IMR-90 (cell line): ENCODE measurements around the gene STX8.

Experiments used
- MAFK ChIP-seq: IDR thresholded peaks from 2 replicates; pipeline ENCODE4 v1.6.1; 2012; ENCODE audit warnings: low read depth, low read length, improper control_type of control experiment
- NFE2L2 ChIP-seq: fragments of 150-350 bp; IDR thresholded peaks from 2 replicates; pipeline ENCODE4 v1.6.1; 2016; ENCODE audit warnings: low read depth, mild to moderate bottlenecking, low read length
- TF ChIP-seq, protein P1 (sequence below): conservative IDR thresholded peaks from 2 replicates; pipeline ENCODE4 v1.5.1; 2012; ENCODE audit warnings: mild to moderate bottlenecking, low read depth, low read length, improper control_type of control experiment

DNA sequence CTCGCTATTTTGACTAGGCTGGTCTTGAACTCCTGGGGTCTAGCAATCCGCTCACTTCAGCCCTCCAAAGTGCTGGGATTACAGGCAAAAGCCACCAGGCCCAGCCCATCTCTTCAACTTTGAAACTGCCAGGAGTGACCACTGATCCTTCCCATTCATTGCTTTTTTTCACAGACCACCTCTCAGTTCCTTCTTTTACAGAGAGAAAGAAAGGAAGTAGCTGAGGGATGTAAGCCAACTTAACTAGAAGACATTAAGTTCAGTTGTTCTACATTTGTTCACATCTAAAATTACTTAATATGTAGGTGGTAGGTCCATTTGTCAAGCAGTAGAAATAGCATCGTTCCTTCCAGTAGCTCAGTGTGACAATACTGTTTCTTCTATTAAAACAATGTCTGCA, 219.8 kb downstream of the STX8 start:
- TF ChIP-seq, protein P1, sequence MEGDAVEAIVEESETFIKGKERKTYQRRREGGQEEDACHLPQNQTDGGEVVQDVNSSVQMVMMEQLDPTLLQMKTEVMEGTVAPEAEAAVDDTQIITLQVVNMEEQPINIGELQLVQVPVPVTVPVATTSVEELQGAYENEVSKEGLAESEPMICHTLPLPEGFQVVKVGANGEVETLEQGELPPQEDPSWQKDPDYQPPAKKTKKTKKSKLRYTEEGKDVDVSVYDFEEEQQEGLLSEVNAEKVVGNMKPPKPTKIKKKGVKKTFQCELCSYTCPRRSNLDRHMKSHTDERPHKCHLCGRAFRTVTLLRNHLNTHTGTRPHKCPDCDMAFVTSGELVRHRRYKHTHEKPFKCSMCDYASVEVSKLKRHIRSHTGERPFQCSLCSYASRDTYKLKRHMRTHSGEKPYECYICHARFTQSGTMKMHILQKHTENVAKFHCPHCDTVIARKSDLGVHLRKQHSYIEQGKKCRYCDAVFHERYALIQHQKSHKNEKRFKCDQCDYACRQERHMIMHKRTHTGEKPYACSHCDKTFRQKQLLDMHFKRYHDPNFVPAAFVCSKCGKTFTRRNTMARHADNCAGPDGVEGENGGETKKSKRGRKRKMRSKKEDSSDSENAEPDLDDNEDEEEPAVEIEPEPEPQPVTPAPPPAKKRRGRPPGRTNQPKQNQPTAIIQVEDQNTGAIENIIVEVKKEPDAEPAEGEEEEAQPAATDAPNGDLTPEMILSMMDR: no peak
- no peak for TF ChIP-seq MAFK
- TF ChIP-seq NFE2L2: no peak
